Measurements from ENCODE around the gene OVOL2. TPM values are rescaled to one million over a fixed set of nuclear protein-coding genes. Genes with fewer than 3 reads are reported as not detected.

OVOL2 gene
- total RNA-seq, 4 donors from 2014 or later = 28.4 to 87.6 (median 48.3) TPM

DNA sequence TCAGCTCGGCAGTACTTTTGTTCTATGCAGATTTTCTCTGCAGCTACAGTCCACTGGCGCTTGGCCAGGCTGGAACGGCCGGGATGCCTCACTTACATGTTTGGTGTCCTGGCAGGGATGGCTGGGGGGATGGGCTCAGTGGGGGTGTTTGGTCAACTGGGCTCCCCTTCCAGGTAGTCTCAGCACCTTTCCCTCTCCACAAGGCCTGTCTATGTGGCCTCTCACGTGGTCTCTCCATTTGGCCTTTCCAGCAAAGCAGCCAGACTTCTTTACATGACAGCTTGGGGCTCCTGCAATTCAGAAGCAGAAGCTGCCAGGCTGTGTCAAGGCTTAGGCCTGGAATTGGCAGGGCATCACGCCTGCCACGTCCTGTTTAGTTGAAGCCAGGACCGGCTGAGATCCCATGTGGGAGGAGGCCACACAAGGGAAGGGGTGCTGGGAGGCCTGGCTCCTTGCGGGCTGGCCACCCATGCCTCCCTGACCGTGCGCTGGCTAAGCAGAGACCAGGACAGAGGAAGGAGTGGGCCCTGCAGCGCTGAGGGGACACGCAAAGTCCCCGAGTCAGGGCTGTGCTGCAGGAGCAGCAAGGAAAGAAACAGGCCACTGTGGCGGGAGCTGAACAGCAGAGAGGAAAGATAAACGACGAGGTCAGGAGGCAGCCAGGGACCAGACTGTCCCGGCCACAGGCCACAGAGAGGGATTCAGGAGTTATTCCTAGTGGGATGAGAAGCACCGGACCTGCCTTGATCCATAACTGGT, 50.0 kb downstream of the OVOL2 start:
- peak overlapping the region in 1 of 4 donors; percentile 11 for H3K27ac ChIP-seq
- H3K4me1 ChIP-seq = peaks cover 0 to 13% (median 3%) of the 10 kb centered on the region in 4 donors
- no peaks in the 10 kb centered on the region for H3K27me3 ChIP-seq
- 66 to 93% methylated on average over 3 to 19 of the region's 19 CpGs for WGBS, 2 donors (ENCODE audit: low coverage in 1 of 2)
- no peaks in the 10 kb centered on the region for H3K9me3 ChIP-seq
- no peaks in the 10 kb centered on the region for H3K36me3 ChIP-seq
- peak; percentile 17 for DNase-seq
- H3K4me3 ChIP-seq = no peak overlapping the region
- in situ Hi-C loops (cut with MboI; ENCODE audit: low pct_ligation_motif_present in 1 of 4, low pct_unique_long_range_greater_than_20kb in 1 of 4, low sequenced_read_pairs in 3 of 4) (no loop called here), intact Hi-C loops (cut with DNase I; ENCODE audit: low total_unique reads) (no loop called here)
- TF ChIP-seq POLR2A (IDR thresholded peaks at IDR 0.05) (no peak), EP300 (IDR thresholded peaks at IDR 0.05; ENCODE audit: low read depth) (no peak), POLR2AphosphoS5 (IDR thresholded peaks at IDR 0.05) (no peak)
- TF ChIP-seq, protein P1, sequence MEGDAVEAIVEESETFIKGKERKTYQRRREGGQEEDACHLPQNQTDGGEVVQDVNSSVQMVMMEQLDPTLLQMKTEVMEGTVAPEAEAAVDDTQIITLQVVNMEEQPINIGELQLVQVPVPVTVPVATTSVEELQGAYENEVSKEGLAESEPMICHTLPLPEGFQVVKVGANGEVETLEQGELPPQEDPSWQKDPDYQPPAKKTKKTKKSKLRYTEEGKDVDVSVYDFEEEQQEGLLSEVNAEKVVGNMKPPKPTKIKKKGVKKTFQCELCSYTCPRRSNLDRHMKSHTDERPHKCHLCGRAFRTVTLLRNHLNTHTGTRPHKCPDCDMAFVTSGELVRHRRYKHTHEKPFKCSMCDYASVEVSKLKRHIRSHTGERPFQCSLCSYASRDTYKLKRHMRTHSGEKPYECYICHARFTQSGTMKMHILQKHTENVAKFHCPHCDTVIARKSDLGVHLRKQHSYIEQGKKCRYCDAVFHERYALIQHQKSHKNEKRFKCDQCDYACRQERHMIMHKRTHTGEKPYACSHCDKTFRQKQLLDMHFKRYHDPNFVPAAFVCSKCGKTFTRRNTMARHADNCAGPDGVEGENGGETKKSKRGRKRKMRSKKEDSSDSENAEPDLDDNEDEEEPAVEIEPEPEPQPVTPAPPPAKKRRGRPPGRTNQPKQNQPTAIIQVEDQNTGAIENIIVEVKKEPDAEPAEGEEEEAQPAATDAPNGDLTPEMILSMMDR (IDR thresholded peaks at IDR 0.05) = no peak

DNA sequence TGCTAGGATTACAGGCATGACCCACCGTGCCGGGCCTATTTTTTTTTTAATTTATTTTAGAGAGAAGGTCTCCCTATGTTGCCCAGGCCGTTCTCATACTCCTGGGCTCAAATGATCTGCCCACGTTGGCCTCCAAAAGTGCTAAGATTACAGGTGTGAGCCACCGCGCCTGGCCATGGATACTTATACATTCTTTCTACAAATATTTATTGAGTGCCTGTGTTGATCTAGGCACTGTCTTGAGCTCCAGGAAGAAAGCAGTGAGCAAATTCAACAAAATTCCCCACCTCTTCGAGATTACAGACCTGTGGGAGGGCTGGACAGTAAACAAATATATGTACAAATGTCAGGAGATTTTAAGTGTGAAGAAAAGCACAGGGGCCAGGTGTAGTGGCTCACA, 51.0 kb downstream of the OVOL2 start:
- TF ChIP-seq EP300 (IDR thresholded peaks at IDR 0.05; ENCODE audit: low read depth) (no peak), POLR2A (IDR thresholded peaks at IDR 0.05) (no peak), POLR2AphosphoS5 (IDR thresholded peaks at IDR 0.05) (no peak)
- TF ChIP-seq, protein P1 (IDR thresholded peaks at IDR 0.05) = no peak
- intact Hi-C loops (cut with DNase I; ENCODE audit: low total_unique reads) (no loop called here), in situ Hi-C loops (cut with MboI; ENCODE audit: low pct_ligation_motif_present in 1 of 4, low pct_unique_long_range_greater_than_20kb in 1 of 4, low sequenced_read_pairs in 3 of 4) (no loop called here)
- Histone ChIP-seq H3K4me1 (peaks cover 0 to 13% (median 3%) of the 10 kb centered on the region in 4 donors), H3K27me3 (no peaks in the 10 kb centered on the region), H3K9me3 (no peaks in the 10 kb centered on the region), H3K4me3 (no peak overlapping the region), H3K27ac (peak overlapping the region in 1 of 4 donors; percentile 8), H3K36me3 (no peaks in the 10 kb centered on the region)
- WGBS, 2 donors (ENCODE audit: low coverage in 1 of 2) = 85 to 90% methylated on average over 4 to 7 of the region's 7 CpGs
- DNase-seq = no peak

DNA sequence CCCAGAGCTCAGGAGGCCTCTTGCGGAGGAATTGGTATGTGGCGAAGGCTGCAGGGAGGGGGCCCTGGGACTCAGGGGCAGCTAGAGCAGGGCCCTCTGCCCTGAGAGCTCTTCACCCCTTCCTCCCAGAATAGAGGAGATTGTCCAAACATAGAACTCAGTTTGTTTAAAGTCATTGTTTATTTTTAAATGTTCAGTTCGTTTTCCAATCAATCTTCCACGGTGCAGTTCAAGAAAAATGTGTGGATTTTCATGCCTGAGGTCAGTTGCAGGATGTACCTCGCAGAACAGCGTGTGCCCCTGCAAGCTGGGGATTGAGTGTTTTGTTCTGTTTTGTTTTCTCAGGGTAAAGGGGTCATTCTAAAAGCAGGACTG, 51.7 kb downstream of the OVOL2 start:
- Histone ChIP-seq H3K4me3 (no peak overlapping the region), H3K27me3 (no peaks in the 10 kb centered on the region), H3K9me3 (no peaks in the 10 kb centered on the region), H3K36me3 (no peaks in the 10 kb centered on the region), H3K4me1 (peaks cover 0 to 13% (median 3%) of the 10 kb centered on the region in 4 donors), H3K27ac (no peak overlapping the region)
- 63 to 72% methylated on average over 4 to 6 of the region's 6 CpGs for WGBS, 2 donors (ENCODE audit: low coverage in 1 of 2)
- TF ChIP-seq POLR2A (IDR thresholded peaks at IDR 0.05) (no peak), POLR2AphosphoS5 (IDR thresholded peaks at IDR 0.05) (peak in 1 of 3 donors; percentile 13), EP300 (IDR thresholded peaks at IDR 0.05; ENCODE audit: low read depth) (peak; percentile 44)
- TF ChIP-seq, protein P1 (IDR thresholded peaks at IDR 0.05) = no peak
- intact Hi-C loops (cut with DNase I; ENCODE audit: low total_unique reads) = no loop called here
- DNase-seq = peak; percentile 5
- in situ Hi-C loops (cut with MboI; ENCODE audit: low pct_ligation_motif_present in 1 of 4, low pct_unique_long_range_greater_than_20kb in 1 of 4, low sequenced_read_pairs in 3 of 4) = no loop called here

DNA sequence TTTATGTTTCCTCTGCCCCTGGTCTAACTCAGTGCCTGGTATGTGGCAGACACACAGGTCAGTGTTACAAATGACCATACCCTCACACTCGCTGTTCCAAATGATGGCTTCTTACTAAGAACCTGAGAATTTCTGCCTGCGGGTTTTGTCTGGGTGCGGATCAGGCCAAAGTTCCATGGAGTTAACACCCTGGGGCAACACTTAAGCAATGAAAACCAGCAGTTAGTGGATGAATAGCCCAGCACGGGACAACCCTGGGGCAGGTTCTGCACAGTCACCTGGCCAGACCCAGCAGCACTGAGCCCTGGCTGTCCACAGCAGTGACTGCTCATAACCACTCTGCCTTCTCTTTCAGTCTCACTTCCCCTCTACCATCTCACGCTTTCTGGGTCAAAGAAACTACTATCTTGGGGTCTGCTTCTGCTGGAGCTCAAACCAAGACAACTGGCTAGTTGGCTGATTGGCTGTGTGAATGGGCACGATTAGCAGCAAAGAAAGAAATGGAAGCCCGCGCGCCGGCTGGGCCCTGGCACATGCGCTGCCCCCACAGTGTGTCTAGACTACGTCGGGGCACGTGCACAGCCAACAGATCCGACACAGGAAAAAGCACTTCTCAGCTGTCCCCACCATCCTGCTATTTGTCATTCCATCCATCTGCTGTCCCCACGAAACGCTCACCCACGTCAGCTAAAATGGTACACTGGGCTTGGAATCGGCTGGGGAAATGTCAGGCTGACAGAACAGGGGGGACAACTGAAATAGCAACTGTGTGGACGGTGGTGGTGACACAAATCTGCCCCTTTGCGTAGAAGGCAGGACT, 52.3 kb downstream of the OVOL2 start:
- in situ Hi-C loops (cut with MboI; ENCODE audit: low pct_ligation_motif_present in 1 of 4, low pct_unique_long_range_greater_than_20kb in 1 of 4, low sequenced_read_pairs in 3 of 4) = no loop called here
- WGBS, 2 donors (ENCODE audit: low coverage in 1 of 2) = 84% methylated on average over 21 of the region's 21 CpGs; no CpG with 5 or more reads in 1 of the 2 donors
- Histone ChIP-seq H3K27ac (no peak overlapping the region), H3K36me3 (no peaks in the 10 kb centered on the region), H3K9me3 (no peaks in the 10 kb centered on the region), H3K4me1 (peaks cover 0 to 13% (median 3%) of the 10 kb centered on the region in 4 donors), H3K4me3 (no peak overlapping the region), H3K27me3 (no peaks in the 10 kb centered on the region)
- DNase-seq = peak; percentile 29
- intact Hi-C loops (cut with DNase I; ENCODE audit: low total_unique reads) = no loop called here
- TF ChIP-seq POLR2A (IDR thresholded peaks at IDR 0.05) = no peak
- TF ChIP-seq, protein P1 (IDR thresholded peaks at IDR 0.05) = no peak
- no peak for TF ChIP-seq POLR2AphosphoS5 (IDR thresholded peaks at IDR 0.05)
- no peak for TF ChIP-seq EP300 (IDR thresholded peaks at IDR 0.05; ENCODE audit: low read depth)

Data from transverse colon (tissue), 4 donors.